Ovary (tissue), 9 donors: ENCODE data around the gene CARS2. TPM values are rescaled to one million over a fixed set of nuclear protein-coding genes. Genes with fewer than 3 reads are reported as not detected.

Source experiments
- DNase-seq, 5 donors: peaks; one replicate each; pipeline ENCODE4 v3.0.0-alpha.2; 2019 to 2020
- H3K27ac ChIP-seq, 2 donors: fragments of 200-600 bp; one replicate each; pipeline versions ENCODE4 v1.5.1 to v1.8.0; 2019 to 2022
- H3K27me3 ChIP-seq: fragments of 200-600 bp; one replicate; pipeline ENCODE4 v1.8.0; 2022
- H3K36me3 ChIP-seq: fragments of 200-600 bp; sonication (generic); one replicate; pipeline ENCODE4 v1.5.1; 2019
- H3K4me1 ChIP-seq: one replicate; pipeline ENCODE4 v1.8.1; 2013; ENCODE audit warnings: mild to moderate bottlenecking, moderate library complexity; ENCODE audit not compliant: insufficient read depth
- H3K4me3 ChIP-seq: fragments of 200-600 bp; sonication (generic); one replicate; pipeline ENCODE4 v1.5.1; 2017
- H3K9me3 ChIP-seq, 2 donors: fragments of 200-600 bp in 1 of 2; sonication (generic) in 1 of 2; one replicate each; pipeline versions ENCODE4 v1.5.1 to v1.8.1; 2013 to 2019; ENCODE audit warnings: mild to moderate bottlenecking in 1 of 2, moderate library complexity in 1 of 2
- CTCF ChIP-seq, 3 donors: fragments of 450-650 bp in 2 of 3; fragments of 200-600 bp in 1 of 3; IDR thresholded peaks; one replicate each; pipeline versions ENCODE4 v1.5.1 to v1.8.0; 2016 to 2022; ENCODE audit warnings: antibody characterized with exemption in 3 of 3, mild to moderate bottlenecking in 1 of 3
- EP300 ChIP-seq: sonication (generic); formaldehyde crosslinking; IDR thresholded peaks from one replicate; pipeline ENCODE4 v1.6.1; 2017; ENCODE audit warnings: antibody characterized with exemption
- POLR2A ChIP-seq: fragments of 450-650 bp; IDR thresholded peaks from one replicate; pipeline ENCODE4 v1.6.1; 2017; ENCODE audit warnings: antibody characterized with exemption, mild to moderate bottlenecking, moderate library complexity
- WGBS, 3 donors: extraction: QIAGEN DNeasy Blood & Tissue Kit in 1 of 3; methylation state at CpG; one replicate each; pipeline versions ENCODE4 v1.1.5 to v1.1.7; 2013 to 2017; 5-methylcytosine and 5-hydroxymethylcytosine counted together
- intact Hi-C, 4 donors: fragments of 100-400 bp; cut with DNase I; formaldehyde crosslinking; loops; one replicate each; pipeline versions ENCODE4 v1.11.0 to v1.15.1; 2022 to 2023
- polyA plus RNA-seq, 2 donors: library from polyadenylated mRNA; stranded (reverse); fragments of 200-250 nt in 1 of 2; fragments of 350-450 nt in 1 of 2; fragmentation: Illumina TruSeq in 1 of 2; extraction: RNeasy Lipid Tissue Mini Kit (QIAGEN cat#74804) in 1 of 2; gene quantifications; one replicate each; pipeline ENCODE4 v1.2.3, GENCODE V29; 2013 to 2014
- total RNA-seq, 7 donors: library from RNA; depleted of rRNA in 2 of 7; stranded (reverse); fragments of >200 nt in 2 of 7; fragmentation: NEBNext Ultra II Directional in 3 of 7; extraction: Animal tissue kit (Norgen Biotek cat#: 25700) in 3 of 7; gene quantifications; one replicate each; pipeline versions ENCODE4 v1.1.0 to v1.2.4, GENCODE V29; 2016 to 2023
- donor health status: DM: no; HTN: no; CAD: no; lungs with moderate emphysema.
- donor health status: DM: no; HTN: no; CAD: no.
- donor health status: Bipolar disorder and iron deficiency.
- donor health status: DM: yes; HTN: yes; CAD: no.
- donor health status: DM: no; HTN: no; CAD: no.
- donor health status: DM: yes; HTN: yes; CAD: no.

CARS2 gene
- total and polyA plus RNA-seq, 9 donors: 34.1 to 65.2 (median 44.3) TPM

- Histone ChIP-seq H3K4me3 (no peak overlapping the region), H3K9me3 (no peaks in the 10 kb centered on the region), H3K4me1 (no peaks in the 10 kb centered on the region), H3K36me3 (no peaks in the 10 kb centered on the region), H3K27me3 (no peaks in the 10 kb centered on the region), H3K27ac (no peak overlapping the region)
- intact Hi-C loops: no loop called here
- WGBS, 3 donors: 94 to 98% (median 95%) methylated on average over 14 of the region's 14 CpGs
- no peak for DNase-seq
- TF ChIP-seq POLR2A (no peak), CTCF (IDR thresholded peaks at IDR 0.05) (no peak), EP300 (no peak)
These were observed 52.1 kb downstream of the CARS2 start for GRCh38 chr13:110653851-110654250.

GRCh38 chr13:110653271-110653670 lies 52.6 kb downstream of the CARS2 start:
- Histone ChIP-seq H3K27me3 (no peaks in the 10 kb centered on the region), H3K4me1 (peaks cover 3% of the 10 kb centered on the region), H3K9me3 (no peaks in the 10 kb centered on the region), H3K36me3 (no peaks in the 10 kb centered on the region), H3K27ac (no peak overlapping the region), H3K4me3 (no peak overlapping the region)
- TF ChIP-seq CTCF (IDR thresholded peaks at IDR 0.05) (no peak), POLR2A (no peak), EP300 (no peak)
- DNase-seq: no peak
- intact Hi-C loops: no loop called here
- WGBS, 3 donors: 85 to 92% (median 88%) methylated on average over 14 of the region's 14 CpGs

- Histone ChIP-seq H3K9me3 (no peaks in the 10 kb centered on the region), H3K4me1 (peaks cover 4% of the 10 kb centered on the region), H3K4me3 (no peak overlapping the region), H3K36me3 (no peaks in the 10 kb centered on the region), H3K27me3 (no peaks in the 10 kb centered on the region), H3K27ac (no peak overlapping the region)
- WGBS, 3 donors: 89 to 91% (median 89%) methylated on average over 10 of the region's 10 CpGs
- no peak for DNase-seq
- no peak for TF ChIP-seq POLR2A
- TF ChIP-seq CTCF (IDR thresholded peaks at IDR 0.05): no peak
- no peak for TF ChIP-seq EP300
- intact Hi-C loops: no loop called here
These were observed 53.2 kb downstream of the CARS2 start for GRCh38 chr13:110652764-110653163.

GRCh38 chr13:110652231-110652730 lies 53.6 kb downstream of the CARS2 start:
- Histone ChIP-seq H3K4me1 (peaks cover 4% of the 10 kb centered on the region), H3K27me3 (no peaks in the 10 kb centered on the region), H3K9me3 (no peaks in the 10 kb centered on the region), H3K36me3 (no peaks in the 10 kb centered on the region), H3K27ac (no peak overlapping the region), H3K4me3 (no peak overlapping the region)
- DNase-seq: no peak
- TF ChIP-seq POLR2A (no peak), CTCF (IDR thresholded peaks at IDR 0.05) (no peak), EP300 (no peak)
- intact Hi-C loops: no loop called here
- WGBS, 3 donors: 89 to 92% (median 91%) methylated on average over 10 of the region's 10 CpGs
